Parietal lobe (tissue), 1 donor: ENCODE results near the gene GGT1. TPM values are rescaled to one million over a fixed set of nuclear protein-coding genes. Genes with fewer than 3 reads are reported as not detected.

ENCODE experiments used
- total RNA-seq: library from RNA; depleted of rRNA; stranded (reverse); fragments of >200 nt; gene quantifications from one replicate; pipeline ENCODE4 v1.2.3, GENCODE V29; 2014

GGT1 gene
- 5.6 TPM for total RNA-seq

DNA sequence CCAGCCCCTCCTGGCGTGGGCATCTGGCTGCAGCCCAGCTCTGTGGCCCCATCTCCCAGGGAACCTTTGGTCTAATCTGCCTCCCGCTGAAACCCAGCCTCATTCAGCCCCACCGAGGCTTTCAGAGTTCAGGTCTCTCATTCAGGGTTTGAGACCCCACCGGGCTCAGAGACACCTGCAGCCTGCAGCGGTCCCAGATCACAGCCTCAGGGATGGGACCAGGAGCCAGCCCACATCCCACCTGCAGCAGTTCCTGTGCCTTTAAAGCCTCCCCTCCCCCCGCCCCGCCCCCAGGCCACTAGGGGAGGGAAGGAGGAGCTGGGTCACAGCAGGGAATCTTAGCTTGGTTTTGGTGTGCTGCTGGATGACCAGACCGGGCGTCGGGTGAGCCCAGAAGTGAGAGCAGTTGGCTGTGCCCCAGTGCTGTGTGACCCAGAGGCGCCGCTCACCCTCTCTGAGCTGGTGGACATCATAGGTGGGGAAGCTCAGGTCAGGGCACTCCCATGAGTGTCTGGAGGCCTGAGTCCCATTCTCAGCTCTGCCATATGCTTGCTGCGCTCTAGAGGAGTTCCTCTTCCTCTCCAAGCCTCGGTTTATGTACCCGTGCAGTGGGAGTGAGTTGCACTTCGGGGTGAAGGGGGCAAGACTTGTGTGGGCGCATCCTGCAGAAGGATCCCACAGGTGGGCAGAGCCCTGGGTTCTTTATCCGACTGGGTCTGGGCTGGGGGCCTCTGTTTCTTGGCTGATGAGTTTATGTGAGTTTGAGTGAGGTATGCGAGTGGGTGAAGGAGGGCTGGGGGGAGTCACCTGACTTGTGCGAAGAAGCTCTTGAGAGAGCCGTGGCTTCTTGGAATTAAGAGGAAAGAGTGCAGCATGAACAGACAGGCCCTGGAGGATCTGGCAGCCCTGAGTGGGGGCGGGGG, at the start of gene GGT1:
GGT1 (plus strand) TSS at position 347 of the 923 bp plus-strand sequence. CDS start 7,889 bp downstream, outside the sequence.

GRCh38 chr22:24554313-24555164, 48.5 kb upstream of the GGT1 start, which contains the start of gene GUCD1:
Gene GUCD1 (minus strand): TSS chr22:24555138. CDS start chr22:24554991, 147 bp downstream.

DNA sequence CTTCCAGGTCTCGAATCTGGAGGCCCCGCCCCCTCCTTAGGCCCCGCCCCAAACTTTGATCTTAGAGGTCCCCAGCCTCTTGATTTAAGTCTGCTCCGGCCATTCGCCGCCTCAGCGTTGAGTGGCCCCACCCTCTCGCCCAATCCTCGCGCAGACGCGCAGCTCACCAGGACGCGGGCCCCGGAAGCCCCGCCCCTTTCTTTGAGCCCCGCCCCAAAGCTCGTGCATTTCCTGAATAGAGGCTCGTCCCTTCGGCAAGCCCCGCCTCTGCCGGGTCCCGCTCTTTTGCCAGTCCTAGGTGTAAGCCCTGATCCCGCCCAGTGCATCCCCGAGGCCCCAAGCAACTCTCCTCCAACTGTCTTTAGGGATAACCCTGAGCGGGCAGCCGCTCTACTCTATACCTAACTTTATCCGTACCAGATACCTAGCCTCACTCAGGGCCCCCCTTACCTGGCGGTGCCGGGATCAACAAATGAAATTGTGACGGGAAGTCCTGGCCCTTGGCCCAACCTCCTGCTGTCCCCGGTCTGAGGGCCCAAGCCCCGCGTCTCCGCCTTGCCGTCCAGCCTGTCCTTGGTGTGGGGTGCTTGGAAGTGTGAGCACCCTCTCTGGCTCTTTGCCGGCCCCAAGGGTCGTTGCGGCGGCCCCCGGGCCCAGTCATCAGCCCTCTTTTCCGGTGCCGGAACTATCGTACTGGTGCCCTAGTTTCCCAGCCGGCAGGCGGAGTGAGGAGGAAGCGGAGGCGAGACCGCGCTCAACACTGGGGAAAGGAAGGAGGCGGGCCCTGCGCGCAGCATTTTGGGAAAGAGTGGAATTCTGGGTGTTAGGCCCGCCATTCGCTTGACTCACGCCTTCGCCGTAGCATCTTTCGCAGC, 47.6 kb upstream of the GGT1 start, which contains the start of gene SNRPD3:
SNRPD3 (plus strand) TSS at position 835 of the 875 bp plus-strand sequence. CDS start 1,676 bp downstream, outside the sequence.

DNA sequence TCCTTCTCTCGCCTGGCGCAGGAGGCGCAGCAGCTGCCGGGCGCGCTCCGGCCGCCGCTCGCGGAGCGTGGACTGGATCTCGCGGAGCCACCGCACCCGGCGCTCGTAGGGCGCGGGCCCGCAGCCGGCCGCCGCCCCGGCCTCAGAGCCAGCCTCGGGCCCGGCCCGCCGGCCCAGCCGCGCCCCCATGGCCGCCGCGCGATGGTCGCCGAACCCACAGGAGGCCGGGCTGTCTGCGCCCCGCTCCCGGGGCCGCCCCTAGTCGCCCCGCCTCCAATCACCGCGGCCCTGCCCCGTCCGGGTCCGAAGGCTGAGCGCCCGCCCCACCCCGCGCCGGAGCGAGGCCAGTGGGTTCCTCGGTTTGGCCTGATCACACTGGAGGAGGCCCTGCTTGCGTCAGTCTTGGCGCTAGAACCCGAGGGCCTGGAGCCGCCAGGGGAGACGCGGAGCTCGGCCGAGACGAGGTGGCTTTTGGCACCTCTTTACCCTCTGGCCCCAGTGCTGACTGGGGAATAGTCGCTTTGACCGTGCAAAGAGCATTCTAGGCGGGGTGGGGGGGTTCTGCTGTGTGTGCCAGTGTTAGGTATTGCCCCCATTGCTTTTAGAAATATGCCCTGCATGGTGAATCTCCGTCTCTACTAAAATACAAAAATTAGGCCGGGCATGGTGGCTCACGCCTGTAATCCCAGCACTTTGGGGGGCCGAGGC, 10.0 kb upstream of the GGT1 start, which contains the start of gene LRRC75B:
LRRC75B (minus strand) TSS at position 223 of the 708 bp plus-strand sequence; CDS start at position 189, 34 bp downstream.

Other genes with a start within 250 kb of the GGT1 start
- 11.0 TPM for gene ADORA2A, start 175.6 kb upstream of the GGT1 start, total RNA-seq
- gene UPB1, start 107.9 kb upstream of the GGT1 start, total RNA-seq, result 0.94 TPM
- 41.3 TPM for gene GUCD1, start 48.1 kb upstream of the GGT1 start, total RNA-seq
- gene SNRPD3, start 47.2 kb upstream of the GGT1 start, total RNA-seq, result 138 TPM
- 12.5 TPM for gene LRRC75B, start 10.1 kb upstream of the GGT1 start, total RNA-seq
- not detected for gene PIWIL3, start 171.5 kb downstream of the GGT1 start, total RNA-seq
- 18.2 TPM for gene SGSM1, start 203.0 kb downstream of the GGT1 start, total RNA-seq